Neuron (in vitro differentiated cells): ENCODE results near the gene SEC24C.
"Not testable (repeated sequence)": the region's sequence is repeated elsewhere in the genome, so short reads cannot be mapped to it uniquely, and the experiment has no call there.

Experiments used
- H2AFZ ChIP-seq: one replicate; pipeline ENCODE4 v1.6.1; 2013; ENCODE audit warnings: low read depth, mild to moderate bottlenecking, inconsistent platforms, low read length, moderate library complexity
- H3K27me3 ChIP-seq: one replicate; pipeline ENCODE4 v1.6.1; 2013; ENCODE audit warnings: low read length; ENCODE audit not compliant: insufficient read depth
- H3K36me3 ChIP-seq: one replicate; pipeline ENCODE4 v1.6.1; 2013; ENCODE audit warnings: low read length; ENCODE audit not compliant: insufficient read depth
- H3K4me1 ChIP-seq: one replicate; pipeline ENCODE4 v1.6.1; 2013; ENCODE audit warnings: low read length; ENCODE audit not compliant: insufficient read depth
- H3K4me3 ChIP-seq: 2 replicates; pipeline ENCODE4 v1.5.1; 2013; ENCODE audit warnings: mild to moderate bottlenecking, low read length, moderate library complexity
- H3K9me3 ChIP-seq: one replicate; pipeline ENCODE4 v1.6.1; 2013; ENCODE audit warnings: low read length

Gene SEC24C

GRCh38 chr10:73782749-73783085 is 38.5 kb downstream of the SEC24C start:
- Histone ChIP-seq H3K9me3 (no peaks in the 10 kb centered on the region), H3K27me3 (no peaks in the 10 kb centered on the region), H3K4me3 (peak overlapping the region; percentile 88), H3K4me1 (peaks cover 32% of the 10 kb centered on the region), H3K36me3 (peaks cover 9% of the 10 kb centered on the region), H2AFZ (no peak overlapping the region)

DNA sequence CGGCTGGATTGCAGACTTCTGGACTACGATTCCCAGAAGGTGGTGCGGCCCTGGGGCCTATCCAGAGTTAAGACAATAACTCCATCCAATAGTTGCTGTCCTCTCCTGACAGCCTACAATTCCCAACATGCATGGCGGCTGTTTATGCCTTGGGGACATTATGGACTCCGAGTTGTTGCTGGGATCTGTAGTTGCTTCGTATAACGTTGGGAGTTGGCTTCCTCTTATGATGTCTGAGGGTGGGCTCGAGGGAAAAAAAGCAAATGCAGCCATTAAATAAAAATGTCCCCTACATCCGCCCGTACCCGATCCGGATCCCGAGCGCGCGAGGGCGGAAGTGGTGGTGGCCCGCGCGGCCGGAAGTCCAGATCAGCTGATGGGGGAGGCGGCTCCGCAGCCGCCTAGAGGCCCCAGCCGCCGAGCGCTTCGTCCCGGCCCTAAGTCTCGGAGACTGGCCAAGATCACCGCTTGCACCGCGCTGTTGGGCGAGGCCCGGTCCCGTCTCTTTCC is 41.1 kb downstream of the SEC24C start, which contains the start of gene ZSWIM8:
Gene ZSWIM8 (plus strand): TSS at position 396 of the 510 bp plus-strand sequence. CDS start 273 bp downstream, outside the sequence.
- Histone ChIP-seq H2AFZ (peak within 1 kb of the TSS; percentile 91), H3K36me3 (peaks cover 19% of the 10 kb centered on the region), H3K27me3 (no peaks in the 10 kb centered on the region), H3K4me3 (peak within 1 kb of the TSS; percentile 88), H3K9me3 (no peaks in the 10 kb centered on the region), H3K4me1 (peaks cover 32% of the 10 kb centered on the region)

DNA sequence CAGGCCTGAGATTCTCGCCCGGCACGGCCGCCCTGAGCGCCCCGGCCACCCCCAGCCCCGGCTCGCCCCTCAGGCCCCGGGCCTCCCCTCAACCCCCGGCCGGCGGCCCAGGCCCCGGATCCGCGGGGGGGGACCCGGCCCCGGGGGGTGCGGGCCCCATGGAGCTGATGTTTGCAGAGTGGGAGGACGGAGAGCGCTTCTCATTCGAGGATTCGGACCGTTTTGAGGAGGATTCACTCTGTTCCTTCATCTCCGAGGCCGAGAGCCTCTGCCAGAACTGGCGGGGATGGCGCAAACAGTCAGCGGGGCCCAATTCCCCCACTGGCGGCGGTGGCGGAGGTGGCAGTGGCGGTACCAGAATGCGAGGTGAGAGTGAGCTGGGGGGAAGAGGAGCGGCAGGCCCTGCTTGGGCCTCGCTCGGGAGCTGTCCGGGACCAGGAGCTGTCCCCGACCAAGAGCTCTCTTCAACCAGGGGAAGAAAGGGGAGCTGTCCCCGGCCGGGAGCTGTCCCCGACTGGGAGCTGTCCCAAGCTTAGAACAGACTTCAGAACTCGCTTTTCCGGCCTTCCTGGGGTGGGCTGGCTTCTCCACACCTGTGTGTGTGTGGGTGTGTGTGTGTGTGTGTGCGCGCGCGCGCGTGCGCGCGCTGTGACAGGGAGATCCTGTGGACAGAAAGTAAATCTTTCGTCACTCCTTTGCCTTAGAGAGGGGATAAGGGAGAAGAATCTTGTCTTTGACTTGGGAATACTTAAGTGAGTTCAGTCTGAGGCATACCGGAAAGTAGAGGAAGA is 41.7 kb downstream of the SEC24C start:
- H3K36me3 ChIP-seq = peaks cover 22% of the 10 kb centered on the region
- peak overlapping the region; percentile 88 for H3K4me3 ChIP-seq
- H3K4me1 ChIP-seq = peaks cover 25% of the 10 kb centered on the region
- H2AFZ ChIP-seq = peak overlapping the region; percentile 91
- no peaks in the 10 kb centered on the region for H3K27me3 ChIP-seq
- H3K9me3 ChIP-seq = no peaks in the 10 kb centered on the region

- no peaks in the 10 kb centered on the region for H3K27me3 ChIP-seq
- H2AFZ ChIP-seq = no peak overlapping the region
- no peaks in the 10 kb centered on the region for H3K9me3 ChIP-seq
- peaks cover 28% of the 10 kb centered on the region for H3K36me3 ChIP-seq
- H3K4me1 ChIP-seq = peaks cover 21% of the 10 kb centered on the region
- H3K4me3 ChIP-seq = peak overlapping the region; percentile 88
Measured at GRCh38 chr10:73786512-73786885, 42.3 kb downstream of the SEC24C start.

- not testable (repeated sequence) for H3K4me3 ChIP-seq, H3K27me3 ChIP-seq, H3K9me3 ChIP-seq, H2AFZ ChIP-seq
- Histone ChIP-seq H3K36me3 (peaks cover 32% of the 10 kb centered on the region), H3K4me1 (peaks cover 21% of the 10 kb centered on the region)
Measured at GRCh38 chr10:73787031-73787800, 43.0 kb downstream of the SEC24C start.

- Histone ChIP-seq H3K9me3 (no peaks in the 10 kb centered on the region), H2AFZ (no peak overlapping the region), H3K27me3 (no peaks in the 10 kb centered on the region), H3K4me3 (no peak overlapping the region), H3K36me3 (peaks cover 50% of the 10 kb centered on the region), H3K4me1 (peaks cover 11% of the 10 kb centered on the region)
Measured at GRCh38 chr10:73788864-73789658, 44.9 kb downstream of the SEC24C start.

DNA sequence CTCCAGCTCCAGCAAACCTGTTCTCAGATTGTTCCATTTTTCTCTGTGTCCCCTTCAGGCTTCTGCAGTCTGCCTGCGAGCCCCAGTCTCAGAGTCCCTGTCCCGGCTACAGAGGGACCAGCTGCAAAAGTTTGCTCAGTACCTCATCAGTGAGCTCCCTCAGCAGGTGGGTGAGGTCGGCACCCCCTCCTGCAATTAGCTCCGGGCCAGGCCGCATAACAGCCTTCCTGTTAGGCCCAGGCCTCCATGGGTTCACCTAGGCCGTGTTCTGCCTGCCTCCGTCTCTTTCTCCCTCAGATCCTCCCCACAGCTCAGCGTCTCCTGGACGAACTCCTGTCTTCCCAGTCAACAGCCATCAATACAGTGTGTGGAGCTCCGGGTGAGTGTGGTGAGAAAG is 45.5 kb downstream of the SEC24C start:
- Histone ChIP-seq H2AFZ (no peak overlapping the region), H3K4me3 (no peak overlapping the region)

GRCh38 chr10:73790886-73791625 is 46.9 kb downstream of the SEC24C start:
- Histone ChIP-seq H2AFZ (no peak overlapping the region), H3K9me3 (no peaks in the 10 kb centered on the region), H3K4me3 (no peak overlapping the region), H3K36me3 (peaks cover 65% of the 10 kb centered on the region), H3K4me1 (peaks cover 9% of the 10 kb centered on the region), H3K27me3 (no peaks in the 10 kb centered on the region)

More for the DNA sequence above, 45.5 kb downstream of the SEC24C start:
- Histone ChIP-seq H3K4me1 (peaks cover 11% of the 10 kb centered on the region), H3K27me3 (no peaks in the 10 kb centered on the region), H3K9me3 (no peaks in the 10 kb centered on the region), H3K36me3 (peaks cover 56% of the 10 kb centered on the region)

DNA sequence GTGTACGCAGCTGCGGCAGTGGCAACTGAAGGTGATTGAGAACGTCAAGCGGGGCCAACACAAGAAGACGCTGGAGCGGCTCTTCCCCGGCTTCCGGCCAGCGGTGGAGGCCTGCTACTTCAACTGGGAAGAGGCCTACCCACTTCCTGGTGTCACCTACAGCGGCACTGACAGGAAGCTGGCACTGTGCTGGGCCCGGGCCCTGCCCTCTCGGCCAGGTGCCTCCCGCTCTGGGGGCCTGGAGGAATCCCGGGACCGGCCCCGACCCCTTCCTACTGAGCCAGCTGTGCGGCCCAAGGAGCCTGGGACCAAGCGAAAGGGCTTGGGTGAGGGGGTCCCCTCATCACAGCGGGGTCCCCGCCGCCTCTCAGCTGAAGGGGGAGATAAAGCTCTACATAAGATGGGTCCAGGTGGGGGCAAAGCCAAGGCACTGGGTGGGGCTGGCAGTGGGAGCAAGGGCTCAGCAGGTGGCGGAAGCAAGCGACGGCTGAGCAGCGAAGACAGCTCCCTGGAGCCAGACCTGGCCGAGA is 47.8 kb downstream of the SEC24C start:
- H3K4me3 ChIP-seq = no peak overlapping the region
- peaks cover 69% of the 10 kb centered on the region for H3K36me3 ChIP-seq
- no peaks in the 10 kb centered on the region for H3K9me3 ChIP-seq
- H3K27me3 ChIP-seq = no peaks in the 10 kb centered on the region
- H2AFZ ChIP-seq = no peak overlapping the region
- H3K4me1 ChIP-seq = peaks cover 4% of the 10 kb centered on the region

GRCh38 chr10:73793456-73793855 is 49.3 kb downstream of the SEC24C start:
- no peaks in the 10 kb centered on the region for H3K9me3 ChIP-seq
- H3K4me1 ChIP-seq = no peaks in the 10 kb centered on the region
- H3K4me3 ChIP-seq = no peak overlapping the region
- peaks cover 81% of the 10 kb centered on the region for H3K36me3 ChIP-seq
- no peak overlapping the region for H2AFZ ChIP-seq
- H3K27me3 ChIP-seq = no peaks in the 10 kb centered on the region

- not testable (repeated sequence) for H3K4me3 ChIP-seq, H3K9me3 ChIP-seq, H3K27me3 ChIP-seq, H3K4me1 ChIP-seq, H2AFZ ChIP-seq
- H3K36me3 ChIP-seq = peaks cover 79% of the 10 kb centered on the region
Measured at GRCh38 chr10:73795491-73795890, 51.3 kb downstream of the SEC24C start.

DNA sequence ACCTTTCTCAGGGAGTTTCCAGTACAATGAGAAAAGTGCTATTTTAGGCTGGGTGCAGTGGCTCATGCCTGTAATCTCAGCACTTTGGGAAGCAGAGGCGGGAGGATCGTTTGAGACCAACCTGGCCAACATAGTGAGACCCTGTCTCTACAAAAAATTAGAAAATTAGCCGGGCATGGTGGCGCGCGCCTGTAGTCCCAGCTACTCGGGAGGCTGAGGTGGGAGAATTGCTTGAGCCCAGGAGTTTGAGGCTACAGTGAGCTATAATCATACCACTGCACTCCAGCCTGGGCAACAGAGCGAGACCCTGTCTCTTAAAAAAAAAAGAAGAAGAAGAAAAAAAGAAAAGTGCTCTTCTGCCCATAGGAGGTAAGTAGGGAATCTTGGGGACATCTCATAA is 51.9 kb downstream of the SEC24C start:
- H3K4me3 ChIP-seq, H3K27me3 ChIP-seq, H2AFZ ChIP-seq, H3K4me1 ChIP-seq, H3K9me3 ChIP-seq: not testable (repeated sequence)
- H3K36me3 ChIP-seq = peaks cover 78% of the 10 kb centered on the region
